Liver (tissue), 9 donors: ENCODE measurements around the gene POLDIP2. TPM values are rescaled to one million over a fixed set of nuclear protein-coding genes. Genes with fewer than 3 reads are reported as not detected.

Experiments used
- DNase-seq: peaks from one replicate; pipeline ENCODE4 v3.0.0-alpha.2; 2017; ENCODE audit warnings: low spot score
- H3K27ac ChIP-seq, 2 donors: one replicate each; pipeline ENCODE4 v1.7.0; 2013; ENCODE audit warnings: inconsistent platforms in 2 of 2, low read length in 2 of 2, control low read depth in 1 of 2, low read depth in 1 of 2, mild to moderate bottlenecking in 1 of 2
- H3K27me3 ChIP-seq, 4 donors: one replicate each; pipeline versions ENCODE4 v1.6.1 to v1.7.0; 2013; ENCODE audit warnings: low read length in 3 of 4, inconsistent platforms in 1 of 4, mild to moderate bottlenecking in 1 of 4, moderate library complexity in 1 of 4; ENCODE audit not compliant: control insufficient read depth in 4 of 4, insufficient read depth in 4 of 4
- H3K36me3 ChIP-seq, 4 donors: one replicate each; pipeline versions ENCODE4 v1.6.1 to v1.7.0; 2013; ENCODE audit warnings: low read length in 3 of 4, mild to moderate bottlenecking in 3 of 4, low read depth in 1 of 4, moderate library complexity in 1 of 4; ENCODE audit not compliant: control insufficient read depth in 4 of 4, insufficient read depth in 3 of 4
- H3K4me1 ChIP-seq, 4 donors: one replicate each; pipeline versions ENCODE4 v1.6.1 to v1.7.0; 2013; ENCODE audit warnings: low read length in 3 of 4, mild to moderate bottlenecking in 3 of 4, moderate library complexity in 1 of 4; ENCODE audit not compliant: control insufficient read depth in 4 of 4, insufficient read depth in 4 of 4
- H3K4me3 ChIP-seq, 3 donors: one replicate each; pipeline versions ENCODE4 v1.6.1 to v1.7.0; 2013; ENCODE audit warnings: low read length in 3 of 3, control low read depth in 1 of 3, low read depth in 1 of 3, mild to moderate bottlenecking in 1 of 3
- H3K9ac ChIP-seq, 2 donors: one replicate each; pipeline ENCODE4 v1.7.0; 2013; ENCODE audit warnings: low read length in 2 of 2, mild to moderate bottlenecking in 2 of 2, moderate library complexity in 2 of 2, control low read depth in 1 of 2, low read depth in 1 of 2
- H3K9me3 ChIP-seq, 4 donors: one replicate each; pipeline versions ENCODE4 v1.6.1 to v1.7.0; 2013; ENCODE audit warnings: low read length in 3 of 4; ENCODE audit not compliant: control insufficient read depth in 4 of 4
- EGR1 ChIP-seq, 2 donors: IDR thresholded peaks; 2 replicates each; pipeline ENCODE4 v1.6.1; 2016 to 2018; ENCODE audit warnings: antibody characterized with exemption in 2 of 2, low read depth in 2 of 2
- FOXA1 ChIP-seq: IDR thresholded peaks from 2 replicates; pipeline ENCODE4 v1.6.1; 2016; ENCODE audit warnings: antibody characterized with exemption
- FOXA2 ChIP-seq: IDR thresholded peaks from 2 replicates; pipeline ENCODE4 v1.6.1; 2016; ENCODE audit warnings: antibody characterized with exemption
- GABPA ChIP-seq, 2 donors: IDR thresholded peaks in 1 of 2; conservative IDR thresholded peaks in 1 of 2; 2 replicates each; pipeline ENCODE4 v1.6.1; 2016; ENCODE audit warnings: antibody characterized with exemption in 2 of 2, mild to moderate bottlenecking in 1 of 2, moderate library complexity in 1 of 2
- HNF4G ChIP-seq: IDR thresholded peaks from 2 replicates; pipeline ENCODE4 v1.6.1; 2016; ENCODE audit warnings: antibody characterized with exemption
- JUND ChIP-seq, 2 donors: IDR thresholded peaks; 2 replicates each; pipeline ENCODE4 v1.6.1; 2016; ENCODE audit warnings: antibody characterized with exemption in 2 of 2
- NR2F2 ChIP-seq: IDR thresholded peaks from 2 replicates; pipeline ENCODE4 v1.6.1; 2016; ENCODE audit warnings: antibody characterized with exemption
- RAD21 ChIP-seq, 2 donors: IDR thresholded peaks; 2 replicates each; pipeline ENCODE4 v1.6.1; 2016; ENCODE audit warnings: antibody characterized with exemption in 2 of 2, mild to moderate bottlenecking in 2 of 2
- RXRA ChIP-seq, 2 donors: IDR thresholded peaks; 2 replicates each; pipeline ENCODE4 v1.6.1; 2017 to 2018; ENCODE audit warnings: antibody characterized with exemption in 2 of 2, mild to moderate bottlenecking in 1 of 2
- SP1 ChIP-seq: IDR thresholded peaks from 2 replicates; pipeline ENCODE4 v1.6.1; 2018; ENCODE audit warnings: antibody characterized with exemption, mild to moderate bottlenecking
- YY1 ChIP-seq: IDR thresholded peaks from 2 replicates; pipeline ENCODE4 v1.6.1; 2016; ENCODE audit warnings: antibody characterized with exemption, mild to moderate bottlenecking
- WGBS: extraction: QIAGEN DNeasy Blood & Tissue Kit; methylation state at CpG from one replicate; pipeline ENCODE4 v1.1.7; 2013; 5-methylcytosine and 5-hydroxymethylcytosine counted together
- polyA plus RNA-seq, 2 donors: library from polyadenylated mRNA; stranded (reverse) in 1 of 2; unstranded in 1 of 2; fragments of 200-250 nt in 1 of 2; fragments of >200 nt in 1 of 2; fragmentation: Nextera tagmentation in 1 of 2; extraction: Ambion mirVana in 1 of 2; gene quantifications; one replicate each; pipeline versions ENCODE4 v1.2.1 to v1.2.3, GENCODE V29; 2013 to 2015
- total RNA-seq, 2 donors: library from RNA; depleted of rRNA; stranded (reverse); fragments of >200 nt; gene quantifications; one replicate each; pipeline ENCODE4 v1.2.3, GENCODE V29; 2014
- TF ChIP-seq, protein P1 (sequence below): IDR thresholded peaks from 2 replicates; pipeline ENCODE4 v1.6.1; 2016; ENCODE audit warnings: antibody characterized with exemption, mild to moderate bottlenecking
- TF ChIP-seq, protein P2 (sequence below): IDR thresholded peaks from 2 replicates; pipeline ENCODE4 v1.6.1; 2016; ENCODE audit warnings: antibody characterized with exemption
- TF ChIP-seq, protein P3 (sequence below): fragments of 150-350 bp; IDR thresholded peaks from 2 replicates; pipeline ENCODE4 v1.5.1; 2017; ENCODE audit warnings: improper control_type of control experiment, low read depth, low read length; ENCODE audit not compliant: missing input control
- TF ChIP-seq, protein P4 (sequence below): IDR thresholded peaks from 2 replicates; pipeline ENCODE4 v1.6.1; 2016; ENCODE audit warnings: antibody characterized with exemption
- TF ChIP-seq, protein P5 (sequence below): IDR thresholded peaks from 2 replicates; pipeline ENCODE4 v1.6.1; 2016; ENCODE audit warnings: antibody characterized with exemption
- donor health status: healthy.
- donor health status: healthy.
- donor health status: healthy.
- donor health status: healthy.
- donor health status: healthy.

POLDIP2 gene
- total and polyA plus RNA-seq, 4 donors = 65.5 to 150 (median 104) TPM

DNA sequence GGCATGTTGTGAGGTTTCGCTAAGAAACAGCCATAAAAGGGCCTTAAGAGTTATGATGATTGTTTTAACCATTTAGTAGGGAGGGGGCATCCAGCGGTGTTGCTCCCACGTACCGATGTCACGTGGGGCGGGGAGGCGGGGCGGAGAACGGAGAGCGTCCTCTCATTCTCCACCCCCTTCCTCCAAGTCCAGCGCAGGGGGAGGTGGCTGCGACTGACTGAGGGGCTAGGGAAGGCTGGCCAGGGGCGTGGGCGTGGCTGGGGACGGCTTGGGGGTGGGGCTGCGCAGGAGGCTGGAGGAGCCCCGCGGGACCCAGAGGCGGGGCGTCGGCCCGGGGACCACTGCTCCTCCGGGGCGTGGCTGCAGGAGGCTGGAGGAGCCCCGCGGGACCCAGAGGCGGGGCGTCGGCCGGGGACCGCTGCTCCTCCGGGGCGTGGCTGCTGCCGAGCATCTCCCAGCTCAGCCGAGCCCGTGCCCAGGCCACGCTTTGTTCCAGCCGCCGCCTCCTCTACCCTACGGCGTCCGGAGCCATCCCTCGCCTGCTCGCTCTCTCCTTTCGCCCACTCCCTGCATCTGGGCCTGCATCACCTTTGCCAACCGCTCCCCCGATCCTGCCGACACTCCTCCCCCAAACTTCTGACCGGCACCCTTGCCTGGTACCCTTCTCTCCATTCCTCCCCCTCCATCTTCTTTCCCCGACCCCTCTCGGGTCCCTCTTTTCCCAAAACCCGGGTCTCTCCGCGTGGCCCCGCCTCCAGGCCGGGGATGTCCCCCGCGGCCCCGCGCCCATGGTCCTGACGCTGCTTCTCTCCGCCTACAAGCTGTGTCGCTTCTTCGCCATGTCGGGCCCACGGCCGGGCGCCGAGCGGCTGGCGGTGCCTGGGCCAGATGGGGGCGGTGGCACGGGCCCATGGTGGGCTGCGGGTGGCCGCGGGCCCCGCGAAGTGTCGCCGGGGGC is 14.2 kb upstream of the POLDIP2 start, which contains the start of gene SARM1:
SARM1 (plus strand) TSS at position 450 of the 958 bp plus-strand sequence; CDS start at position 789, 339 bp downstream.
- Histone ChIP-seq H3K9ac (peak within 1 kb of the TSS; percentile 26 to 43), H3K4me1 (peaks cover 4 to 45% (median 27%) of the 10 kb centered on the region in 4 donors), H3K27me3 (no peaks in the 10 kb centered on the region), H3K4me3 (peak within 1 kb of the TSS in 2 of 3 donors; percentile 35 to 60), H3K9me3 (no peaks in the 10 kb centered on the region), H3K27ac (peak within 1 kb of the TSS; percentile 62 to 75), H3K36me3 (peaks cover 3 to 12% (median 8%) of the 10 kb centered on the region in 4 donors)
- TF ChIP-seq, protein P1, sequence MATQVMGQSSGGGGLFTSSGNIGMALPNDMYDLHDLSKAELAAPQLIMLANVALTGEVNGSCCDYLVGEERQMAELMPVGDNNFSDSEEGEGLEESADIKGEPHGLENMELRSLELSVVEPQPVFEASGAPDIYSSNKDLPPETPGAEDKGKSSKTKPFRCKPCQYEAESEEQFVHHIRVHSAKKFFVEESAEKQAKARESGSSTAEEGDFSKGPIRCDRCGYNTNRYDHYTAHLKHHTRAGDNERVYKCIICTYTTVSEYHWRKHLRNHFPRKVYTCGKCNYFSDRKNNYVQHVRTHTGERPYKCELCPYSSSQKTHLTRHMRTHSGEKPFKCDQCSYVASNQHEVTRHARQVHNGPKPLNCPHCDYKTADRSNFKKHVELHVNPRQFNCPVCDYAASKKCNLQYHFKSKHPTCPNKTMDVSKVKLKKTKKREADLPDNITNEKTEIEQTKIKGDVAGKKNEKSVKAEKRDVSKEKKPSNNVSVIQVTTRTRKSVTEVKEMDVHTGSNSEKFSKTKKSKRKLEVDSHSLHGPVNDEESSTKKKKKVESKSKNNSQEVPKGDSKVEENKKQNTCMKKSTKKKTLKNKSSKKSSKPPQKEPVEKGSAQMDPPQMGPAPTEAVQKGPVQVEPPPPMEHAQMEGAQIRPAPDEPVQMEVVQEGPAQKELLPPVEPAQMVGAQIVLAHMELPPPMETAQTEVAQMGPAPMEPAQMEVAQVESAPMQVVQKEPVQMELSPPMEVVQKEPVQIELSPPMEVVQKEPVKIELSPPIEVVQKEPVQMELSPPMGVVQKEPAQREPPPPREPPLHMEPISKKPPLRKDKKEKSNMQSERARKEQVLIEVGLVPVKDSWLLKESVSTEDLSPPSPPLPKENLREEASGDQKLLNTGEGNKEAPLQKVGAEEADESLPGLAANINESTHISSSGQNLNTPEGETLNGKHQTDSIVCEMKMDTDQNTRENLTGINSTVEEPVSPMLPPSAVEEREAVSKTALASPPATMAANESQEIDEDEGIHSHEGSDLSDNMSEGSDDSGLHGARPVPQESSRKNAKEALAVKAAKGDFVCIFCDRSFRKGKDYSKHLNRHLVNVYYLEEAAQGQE = peak; percentile 57
- TF ChIP-seq GABPA (IDR thresholded peaks at IDR 0.05 in 1 of 2, conservative IDR thresholded peaks at IDR 0.05 in 1 of 2) = peak in 1 of 2 donors; percentile 10
- peak; percentile 45 to 60 for TF ChIP-seq EGR1 (IDR thresholded peaks at IDR 0.05; ENCODE audit: low read depth in 2 of 2)
- peak in 1 of 2 donors; percentile 31 for TF ChIP-seq RXRA (IDR thresholded peaks at IDR 0.05)
- TF ChIP-seq SP1 = peak; percentile 54
- no peak for TF ChIP-seq HNF4G
- WGBS = 9% methylated on average over 80 of the region's 80 CpGs
- peak; percentile 82 for DNase-seq

DNA sequence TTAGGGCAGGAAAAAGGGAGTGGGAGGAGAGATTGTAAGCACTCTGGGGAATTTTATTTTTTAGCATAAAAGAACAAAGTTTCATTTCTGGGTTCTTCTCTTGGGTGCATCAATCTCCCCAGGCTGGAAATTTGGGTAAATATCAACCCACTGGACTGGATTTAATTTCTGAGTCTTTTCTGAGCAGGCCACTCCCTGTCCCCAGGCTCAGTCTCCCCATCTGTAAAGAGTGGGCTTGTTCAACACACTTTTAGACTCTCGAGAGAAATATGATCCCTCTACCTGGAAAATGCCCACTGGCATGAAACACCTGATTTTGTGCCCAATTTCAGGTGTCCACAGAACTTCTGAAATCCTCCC is 13.4 kb upstream of the POLDIP2 start:
- H3K4me3 ChIP-seq = peak overlapping the region in 2 of 3 donors; percentile 35 to 60
- 27% methylated on average over 1 of the region's 1 CpG for WGBS
- no peaks in the 10 kb centered on the region for H3K9me3 ChIP-seq
- TF ChIP-seq EGR1 (IDR thresholded peaks at IDR 0.05; ENCODE audit: low read depth in 2 of 2) (no peak), YY1 (peak; percentile 11)
- H3K27ac ChIP-seq = peak overlapping the region; percentile 62 to 75
- DNase-seq = no peak
- no peaks in the 10 kb centered on the region for H3K27me3 ChIP-seq
- H3K4me1 ChIP-seq = peaks cover 4 to 51% (median 31%) of the 10 kb centered on the region in 4 donors
- H3K36me3 ChIP-seq = peaks cover 3 to 12% (median 8%) of the 10 kb centered on the region in 4 donors
- peak overlapping the region in 1 of 2 donors; percentile 43 for H3K9ac ChIP-seq

DNA sequence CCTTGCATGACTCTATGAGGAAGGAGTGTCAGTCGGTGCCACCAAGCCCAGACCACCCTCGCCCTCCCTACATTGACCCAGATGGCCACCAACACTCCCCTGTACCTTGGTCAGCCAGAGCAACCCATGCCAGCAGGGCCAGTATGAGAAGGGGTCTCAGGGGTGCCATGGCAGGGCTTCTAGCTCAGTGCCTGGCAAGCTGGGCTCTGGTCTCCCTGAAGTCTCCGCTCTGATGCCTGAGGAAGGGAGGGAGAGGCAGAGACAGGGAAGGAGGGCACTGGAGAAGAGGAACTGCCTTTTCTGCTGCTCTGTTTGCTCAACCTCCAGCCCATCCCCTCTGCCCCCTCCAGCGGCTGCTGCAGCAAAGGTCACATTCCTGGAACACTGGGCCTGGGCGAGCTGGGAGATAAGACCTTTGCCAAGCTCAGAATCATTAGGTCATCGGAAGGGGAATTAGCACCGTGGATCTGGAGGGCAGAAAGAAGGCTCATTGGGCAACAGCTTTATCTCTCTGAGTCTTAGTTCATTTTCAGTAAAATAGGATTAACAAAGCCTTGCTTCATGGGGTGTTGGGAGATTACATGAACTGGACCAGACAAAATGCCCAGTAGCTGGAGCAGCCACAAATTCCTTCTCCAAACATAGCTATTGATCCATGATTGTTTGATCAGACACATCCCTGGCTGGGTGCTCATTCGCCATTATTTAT is 12.9 kb upstream of the POLDIP2 start, which contains the start of gene VTN:
VTN (minus strand) TSS at position 273 of the 709 bp plus-strand sequence; CDS start at position 169, 104 bp downstream.
- 13% methylated on average over 8 of the region's 8 CpGs for WGBS
- H3K9ac ChIP-seq = peak within 1 kb of the TSS; percentile 82 to 93
- TF ChIP-seq, protein P2, sequence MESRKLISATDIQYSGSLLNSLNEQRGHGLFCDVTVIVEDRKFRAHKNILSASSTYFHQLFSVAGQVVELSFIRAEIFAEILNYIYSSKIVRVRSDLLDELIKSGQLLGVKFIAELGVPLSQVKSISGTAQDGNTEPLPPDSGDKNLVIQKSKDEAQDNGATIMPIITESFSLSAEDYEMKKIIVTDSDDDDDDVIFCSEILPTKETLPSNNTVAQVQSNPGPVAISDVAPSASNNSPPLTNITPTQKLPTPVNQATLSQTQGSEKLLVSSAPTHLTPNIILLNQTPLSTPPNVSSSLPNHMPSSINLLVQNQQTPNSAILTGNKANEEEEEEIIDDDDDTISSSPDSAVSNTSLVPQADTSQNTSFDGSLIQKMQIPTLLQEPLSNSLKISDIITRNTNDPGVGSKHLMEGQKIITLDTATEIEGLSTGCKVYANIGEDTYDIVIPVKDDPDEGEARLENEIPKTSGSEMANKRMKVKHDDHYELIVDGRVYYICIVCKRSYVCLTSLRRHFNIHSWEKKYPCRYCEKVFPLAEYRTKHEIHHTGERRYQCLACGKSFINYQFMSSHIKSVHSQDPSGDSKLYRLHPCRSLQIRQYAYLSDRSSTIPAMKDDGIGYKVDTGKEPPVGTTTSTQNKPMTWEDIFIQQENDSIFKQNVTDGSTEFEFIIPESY = peak; percentile 89
- TF ChIP-seq YY1 = peak; percentile 90
- peak in 1 of 2 donors; percentile 75 for TF ChIP-seq GABPA (IDR thresholded peaks at IDR 0.05 in 1 of 2, conservative IDR thresholded peaks at IDR 0.05 in 1 of 2)
- TF ChIP-seq FOXA1 = peak; percentile 73
- TF ChIP-seq, protein P3, sequence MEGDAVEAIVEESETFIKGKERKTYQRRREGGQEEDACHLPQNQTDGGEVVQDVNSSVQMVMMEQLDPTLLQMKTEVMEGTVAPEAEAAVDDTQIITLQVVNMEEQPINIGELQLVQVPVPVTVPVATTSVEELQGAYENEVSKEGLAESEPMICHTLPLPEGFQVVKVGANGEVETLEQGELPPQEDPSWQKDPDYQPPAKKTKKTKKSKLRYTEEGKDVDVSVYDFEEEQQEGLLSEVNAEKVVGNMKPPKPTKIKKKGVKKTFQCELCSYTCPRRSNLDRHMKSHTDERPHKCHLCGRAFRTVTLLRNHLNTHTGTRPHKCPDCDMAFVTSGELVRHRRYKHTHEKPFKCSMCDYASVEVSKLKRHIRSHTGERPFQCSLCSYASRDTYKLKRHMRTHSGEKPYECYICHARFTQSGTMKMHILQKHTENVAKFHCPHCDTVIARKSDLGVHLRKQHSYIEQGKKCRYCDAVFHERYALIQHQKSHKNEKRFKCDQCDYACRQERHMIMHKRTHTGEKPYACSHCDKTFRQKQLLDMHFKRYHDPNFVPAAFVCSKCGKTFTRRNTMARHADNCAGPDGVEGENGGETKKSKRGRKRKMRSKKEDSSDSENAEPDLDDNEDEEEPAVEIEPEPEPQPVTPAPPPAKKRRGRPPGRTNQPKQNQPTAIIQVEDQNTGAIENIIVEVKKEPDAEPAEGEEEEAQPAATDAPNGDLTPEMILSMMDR = no peak
- peak; percentile 50 for TF ChIP-seq HNF4G
- TF ChIP-seq SP1 = peak; percentile 94
- peak; percentile 21 to 69 for TF ChIP-seq EGR1 (IDR thresholded peaks at IDR 0.05; ENCODE audit: low read depth in 2 of 2)
- TF ChIP-seq, protein P4, sequence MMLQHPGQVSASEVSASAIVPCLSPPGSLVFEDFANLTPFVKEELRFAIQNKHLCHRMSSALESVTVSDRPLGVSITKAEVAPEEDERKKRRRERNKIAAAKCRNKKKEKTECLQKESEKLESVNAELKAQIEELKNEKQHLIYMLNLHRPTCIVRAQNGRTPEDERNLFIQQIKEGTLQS = peak; percentile 61
- peak; percentile 86 to 97 for TF ChIP-seq JUND (IDR thresholded peaks at IDR 0.05)
- peak; percentile 79 for TF ChIP-seq FOXA2
- TF ChIP-seq RXRA (IDR thresholded peaks at IDR 0.05) = peak; percentile 88 to 96
- peak; percentile 93 for TF ChIP-seq NR2F2
- TF ChIP-seq, protein P5, sequence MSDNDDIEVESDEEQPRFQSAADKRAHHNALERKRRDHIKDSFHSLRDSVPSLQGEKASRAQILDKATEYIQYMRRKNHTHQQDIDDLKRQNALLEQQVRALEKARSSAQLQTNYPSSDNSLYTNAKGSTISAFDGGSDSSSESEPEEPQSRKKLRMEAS = peak; percentile 91
- TF ChIP-seq RAD21 (IDR thresholded peaks at IDR 0.05) = peak; percentile 36 to 41

More for the DNA sequence above, 12.9 kb upstream of the POLDIP2 start, which contains the start of gene VTN:
- Histone ChIP-seq H3K9me3 (no peaks in the 10 kb centered on the region), H3K36me3 (peaks cover 3 to 12% (median 8%) of the 10 kb centered on the region in 4 donors), H3K27me3 (no peaks in the 10 kb centered on the region), H3K4me3 (peak within 1 kb of the TSS; percentile 68 to 93 (median 72)), H3K4me1 (peaks cover 4 to 56% (median 35%) of the 10 kb centered on the region in 4 donors), H3K27ac (peak within 1 kb of the TSS; percentile 75 to 77)
- peak; percentile 64 for DNase-seq
